ENCODE measurements around the gene BTF3. TPM values are rescaled to one million over a fixed set of nuclear protein-coding genes. Genes with fewer than 3 reads are reported as not detected.
"Not testable (repeated sequence)": the region's sequence is repeated elsewhere in the genome, so short reads cannot be mapped to it uniquely, and the experiment has no call there.

BTF3 gene
- total RNA-seq, 2 donors from 2014 or later = 527 to 610 TPM

DNA sequence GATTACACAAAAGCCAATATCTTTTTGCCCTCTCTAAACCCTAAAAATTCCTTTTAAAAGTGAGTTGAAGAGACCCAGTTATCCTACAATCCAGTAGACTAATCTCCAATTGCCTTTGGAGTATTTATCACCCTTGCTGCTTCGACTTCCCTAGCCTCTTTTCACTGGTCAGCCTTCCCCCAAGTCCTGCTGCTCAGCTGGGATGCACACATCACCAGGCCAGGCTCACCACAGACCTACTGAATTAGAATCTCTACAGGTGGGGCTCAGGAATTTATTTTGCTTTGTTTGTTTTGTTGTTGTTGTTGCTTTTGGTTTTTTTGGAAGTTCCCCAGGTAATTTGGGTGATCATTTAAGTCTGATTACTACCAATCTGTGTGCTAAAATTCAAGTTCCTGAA lies 38.1 kb upstream of the BTF3 start:
- Histone ChIP-seq H3K4me3 (no peak overlapping the region), H3K4me1 (no peaks in the 10 kb centered on the region), H3K9ac (ENCODE audit: low read depth in 2 of 2, low read length in 2 of 2) (no peak overlapping the region), H3K36me3 (no peaks in the 10 kb centered on the region), H3K27ac (no peak overlapping the region), H3K27me3 (peaks cover 3% of the 10 kb centered on the region), H3K9me3 (no peaks in the 10 kb centered on the region)
- TF ChIP-seq, protein P1, sequence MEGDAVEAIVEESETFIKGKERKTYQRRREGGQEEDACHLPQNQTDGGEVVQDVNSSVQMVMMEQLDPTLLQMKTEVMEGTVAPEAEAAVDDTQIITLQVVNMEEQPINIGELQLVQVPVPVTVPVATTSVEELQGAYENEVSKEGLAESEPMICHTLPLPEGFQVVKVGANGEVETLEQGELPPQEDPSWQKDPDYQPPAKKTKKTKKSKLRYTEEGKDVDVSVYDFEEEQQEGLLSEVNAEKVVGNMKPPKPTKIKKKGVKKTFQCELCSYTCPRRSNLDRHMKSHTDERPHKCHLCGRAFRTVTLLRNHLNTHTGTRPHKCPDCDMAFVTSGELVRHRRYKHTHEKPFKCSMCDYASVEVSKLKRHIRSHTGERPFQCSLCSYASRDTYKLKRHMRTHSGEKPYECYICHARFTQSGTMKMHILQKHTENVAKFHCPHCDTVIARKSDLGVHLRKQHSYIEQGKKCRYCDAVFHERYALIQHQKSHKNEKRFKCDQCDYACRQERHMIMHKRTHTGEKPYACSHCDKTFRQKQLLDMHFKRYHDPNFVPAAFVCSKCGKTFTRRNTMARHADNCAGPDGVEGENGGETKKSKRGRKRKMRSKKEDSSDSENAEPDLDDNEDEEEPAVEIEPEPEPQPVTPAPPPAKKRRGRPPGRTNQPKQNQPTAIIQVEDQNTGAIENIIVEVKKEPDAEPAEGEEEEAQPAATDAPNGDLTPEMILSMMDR (IDR thresholded peaks at IDR 0.05) = no peak
- intact Hi-C loops (cut with DNase I) = no loop called here
- no peak for DNase-seq

DNA sequence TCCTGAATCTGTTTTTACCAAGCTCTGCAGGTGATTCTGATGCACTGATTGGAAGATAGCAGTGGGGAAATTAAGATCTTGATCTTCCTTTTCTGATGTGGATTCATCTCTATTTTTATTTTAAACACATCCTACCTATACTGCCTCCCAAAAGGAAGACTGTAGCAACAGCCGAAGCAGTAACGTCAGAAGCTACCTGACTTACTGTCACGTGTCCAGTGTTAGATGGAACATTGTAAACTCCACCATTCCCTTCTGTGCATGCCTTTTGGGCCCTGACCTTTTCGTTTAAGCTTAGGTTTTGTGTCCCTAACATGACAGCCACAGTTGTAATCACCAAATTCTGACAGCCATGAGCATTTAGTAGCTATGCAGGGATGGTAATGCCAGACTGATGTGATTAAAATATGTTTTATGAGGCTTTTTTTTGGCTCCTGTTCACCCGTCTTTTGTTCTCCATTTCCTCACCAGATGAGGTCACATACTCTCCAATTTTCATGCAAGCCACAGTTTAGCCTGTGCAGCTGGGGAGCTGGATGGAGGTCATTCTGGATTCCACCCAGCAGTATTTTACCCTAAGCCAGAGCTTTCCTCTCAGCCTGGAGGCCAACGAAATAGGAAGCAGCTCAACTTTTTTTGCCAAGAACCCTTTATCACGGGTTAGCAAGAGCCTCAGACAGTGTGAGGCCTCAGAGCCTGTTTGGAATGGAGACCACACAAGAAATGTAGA lies 34.1 kb upstream of the BTF3 start:
- intact Hi-C loops (cut with DNase I) = no loop called here
- H3K27me3 ChIP-seq = no peaks in the 10 kb centered on the region
- H3K9ac ChIP-seq (ENCODE audit: low read depth in 2 of 2, low read length in 2 of 2) = no peak overlapping the region
- no peak for DNase-seq
- no peaks in the 10 kb centered on the region for H3K9me3 ChIP-seq
- TF ChIP-seq, protein P1 (IDR thresholded peaks at IDR 0.05) = no peak
- no peak overlapping the region for H3K4me3 ChIP-seq
- no peak overlapping the region for H3K27ac ChIP-seq
- no peaks in the 10 kb centered on the region for H3K36me3 ChIP-seq
- H3K4me1 ChIP-seq = no peaks in the 10 kb centered on the region

DNA sequence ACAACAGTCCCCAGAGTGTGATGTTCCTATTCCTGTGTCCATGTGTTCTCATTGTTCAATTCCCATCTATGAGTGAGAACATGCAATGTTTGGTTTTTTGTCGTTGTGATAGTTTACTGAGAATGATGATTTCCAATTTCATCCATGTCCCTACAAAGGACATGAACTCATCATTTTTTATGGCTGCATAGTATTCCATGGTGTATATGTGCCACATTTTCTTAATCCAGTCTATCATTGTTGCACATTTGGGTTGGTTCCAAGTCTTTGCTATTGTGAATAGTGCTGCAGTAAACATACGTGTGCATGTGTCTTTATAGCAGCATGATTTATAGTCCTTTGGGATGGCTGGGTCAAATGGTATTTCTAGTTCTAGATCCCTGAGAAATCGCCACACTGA lies 29.6 kb upstream of the BTF3 start:
- H3K9ac ChIP-seq (ENCODE audit: low read depth in 2 of 2, low read length in 2 of 2); H3K36me3 ChIP-seq; H3K4me3 ChIP-seq; intact Hi-C loops (cut with DNase I); H3K4me1 ChIP-seq; H3K27me3 ChIP-seq; H3K9me3 ChIP-seq; DNase-seq; H3K27ac ChIP-seq: not testable (repeated sequence)

DNA sequence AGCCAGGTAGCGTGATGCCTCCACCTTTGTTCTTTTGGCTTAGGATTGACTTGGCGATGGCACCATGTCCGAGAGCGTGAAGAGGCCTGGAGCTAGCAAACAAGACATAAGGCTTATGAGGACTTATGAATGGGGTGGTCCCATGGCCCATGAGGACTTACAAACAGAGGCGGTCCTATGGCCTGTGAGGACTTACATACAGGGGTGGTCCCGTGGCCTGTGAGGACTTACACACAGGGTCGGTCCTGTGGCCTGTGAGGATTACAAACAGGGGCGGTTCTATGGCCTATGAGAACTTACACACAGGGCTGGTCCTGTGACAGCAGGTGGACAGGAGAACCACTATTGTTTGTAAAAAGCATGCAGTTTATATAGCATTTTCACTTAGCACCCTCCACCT lies 28.4 kb upstream of the BTF3 start:
- Histone ChIP-seq H3K9ac (ENCODE audit: low read depth in 2 of 2, low read length in 2 of 2) (no peak overlapping the region), H3K4me3 (no peak overlapping the region), H3K9me3 (no peaks in the 10 kb centered on the region), H3K4me1 (no peaks in the 10 kb centered on the region), H3K27ac (no peak overlapping the region), H3K36me3 (no peaks in the 10 kb centered on the region), H3K27me3 (no peaks in the 10 kb centered on the region)
- intact Hi-C loops (cut with DNase I) = no loop called here
- no peak for DNase-seq
- TF ChIP-seq, protein P1 (IDR thresholded peaks at IDR 0.05) = no peak

DNA sequence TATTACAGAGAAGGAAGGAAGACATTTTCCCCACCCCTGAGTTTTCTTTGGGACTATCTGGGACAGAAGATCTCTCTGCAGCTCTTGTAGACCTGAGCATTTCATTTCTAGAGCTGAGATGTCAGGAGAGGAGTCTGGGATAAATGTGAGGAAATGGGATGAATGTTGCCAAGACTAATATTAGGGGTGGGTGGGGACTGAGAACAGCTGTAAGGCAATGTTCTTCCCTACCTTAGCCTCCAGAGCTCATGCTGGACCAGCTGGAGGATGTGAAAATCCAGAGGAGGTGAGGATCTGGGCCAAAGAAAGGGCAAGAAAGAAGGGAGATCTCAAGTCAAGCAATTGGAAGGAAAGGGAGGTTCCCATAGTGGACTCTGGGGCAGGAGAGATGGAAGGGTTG lies 26.6 kb upstream of the BTF3 start:
- DNase-seq = no peak
- Histone ChIP-seq H3K27me3 (no peaks in the 10 kb centered on the region), H3K36me3 (no peaks in the 10 kb centered on the region), H3K27ac (no peak overlapping the region), H3K9me3 (no peaks in the 10 kb centered on the region), H3K4me3 (no peak overlapping the region), H3K4me1 (no peaks in the 10 kb centered on the region), H3K9ac (ENCODE audit: low read depth in 2 of 2, low read length in 2 of 2) (no peak overlapping the region)
- TF ChIP-seq, protein P1 (IDR thresholded peaks at IDR 0.05) = no peak
- intact Hi-C loops (cut with DNase I) = no loop called here

DNA sequence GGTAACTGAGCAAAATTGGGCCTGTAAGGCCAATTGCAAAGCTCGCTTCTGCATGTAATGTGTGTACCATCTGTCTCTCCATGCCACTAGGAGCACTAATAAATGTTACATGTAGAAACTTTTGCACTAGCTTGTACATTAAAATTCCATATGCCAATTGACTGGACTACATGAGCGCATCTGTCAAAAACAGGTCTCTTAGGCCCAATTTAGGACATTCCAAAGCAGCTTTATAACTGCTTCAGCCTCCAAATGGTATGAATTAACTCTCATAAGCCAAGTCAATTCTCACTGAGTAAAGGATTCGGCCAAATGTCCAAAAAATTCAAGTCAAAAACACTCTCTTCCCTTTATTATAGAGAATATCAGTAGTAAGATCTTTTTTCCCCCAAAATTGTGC lies 26.1 kb upstream of the BTF3 start:
- no peak overlapping the region for H3K27ac ChIP-seq

More for the DNA sequence above, 26.1 kb upstream of the BTF3 start:
- H3K27me3 ChIP-seq = no peaks in the 10 kb centered on the region
- TF ChIP-seq, protein P1 (IDR thresholded peaks at IDR 0.05) = no peak
- no peak overlapping the region for H3K4me3 ChIP-seq
- DNase-seq = no peak
- intact Hi-C loops (cut with DNase I) = no loop called here
- no peak overlapping the region for H3K9ac ChIP-seq (ENCODE audit: low read depth in 2 of 2, low read length in 2 of 2)
- H3K36me3 ChIP-seq = no peaks in the 10 kb centered on the region
- H3K4me1 ChIP-seq = no peaks in the 10 kb centered on the region
- no peaks in the 10 kb centered on the region for H3K9me3 ChIP-seq
